ENCODE measurements around the gene LPP. TPM values are rescaled to one million over a fixed set of nuclear protein-coding genes. Genes with fewer than 3 reads are reported as not detected.

Gene LPP
- total and polyA plus RNA-seq, 4 donors, result 7.2 to 50.3 (median 26.4) TPM

GRCh38 chr3:188745031-188745430, 591.1 kb downstream of the LPP start:
- no peak for DNase-seq (ENCODE audit: low read depth in 4 of 6, low spot score in 6 of 6)
- H3K4me3 ChIP-seq (ENCODE audit: low read depth, low read length), result no peak overlapping the region
- no peaks in the 10 kb centered on the region for H3K9me3 ChIP-seq (ENCODE audit: control insufficient read depth, insufficient read depth, low read length)
- no peaks in the 10 kb centered on the region for H3K36me3 ChIP-seq (ENCODE audit: control insufficient read depth, insufficient read depth, low read length)
- no peaks in the 10 kb centered on the region for H3K4me1 ChIP-seq (ENCODE audit: control insufficient read depth, insufficient read depth, low read length)
- no peak overlapping the region for H3K27ac ChIP-seq (ENCODE audit: low read depth, low read length)
- no peaks in the 10 kb centered on the region for H3K27me3 ChIP-seq (ENCODE audit: control insufficient read depth, insufficient read depth, low read length)

- Histone ChIP-seq H3K4me1 (ENCODE audit: control insufficient read depth, insufficient read depth, low read length) (no peaks in the 10 kb centered on the region), H3K27me3 (ENCODE audit: control insufficient read depth, insufficient read depth, low read length) (no peaks in the 10 kb centered on the region), H3K9me3 (ENCODE audit: control insufficient read depth, insufficient read depth, low read length) (no peaks in the 10 kb centered on the region), H3K27ac (ENCODE audit: low read depth, low read length) (no peak overlapping the region), H3K4me3 (ENCODE audit: low read depth, low read length) (no peak overlapping the region), H3K36me3 (ENCODE audit: control insufficient read depth, insufficient read depth, low read length) (no peaks in the 10 kb centered on the region)
- no CpG with 5 or more reads among the region's 3 CpGs for WGBS (ENCODE audit: insufficient coverage)
- DNase-seq (ENCODE audit: low read depth in 4 of 6, low spot score in 6 of 6), result no peak
These were observed 592.4 kb downstream of the LPP start for GRCh38 chr3:188746291-188746783.

GRCh38 chr3:188747489-188747888, 593.5 kb downstream of the LPP start:
- H3K4me1 ChIP-seq (ENCODE audit: control insufficient read depth, insufficient read depth, low read length), result no peaks in the 10 kb centered on the region
- no peaks in the 10 kb centered on the region for H3K27me3 ChIP-seq (ENCODE audit: control insufficient read depth, insufficient read depth, low read length)
- peak in 1 of 6 donors; percentile 70 for DNase-seq (ENCODE audit: low read depth in 4 of 6, low spot score in 6 of 6)
- no peaks in the 10 kb centered on the region for H3K36me3 ChIP-seq (ENCODE audit: control insufficient read depth, insufficient read depth, low read length)
- WGBS (ENCODE audit: insufficient coverage), result 80% methylated on average over 1 of the region's 3 CpGs
- no peaks in the 10 kb centered on the region for H3K9me3 ChIP-seq (ENCODE audit: control insufficient read depth, insufficient read depth, low read length)
- H3K27ac ChIP-seq (ENCODE audit: low read depth, low read length), result no peak overlapping the region
- no peak overlapping the region for H3K4me3 ChIP-seq (ENCODE audit: low read depth, low read length)

- H3K4me1 ChIP-seq (ENCODE audit: control insufficient read depth, insufficient read depth, low read length), result no peaks in the 10 kb centered on the region
- 100% methylated on average over 1 of the region's 5 CpGs for WGBS (ENCODE audit: insufficient coverage)
- H3K27me3 ChIP-seq (ENCODE audit: control insufficient read depth, insufficient read depth, low read length), result no peaks in the 10 kb centered on the region
- no peak for DNase-seq (ENCODE audit: low read depth in 4 of 6, low spot score in 6 of 6)
- no peak overlapping the region for H3K27ac ChIP-seq (ENCODE audit: low read depth, low read length)
- H3K36me3 ChIP-seq (ENCODE audit: control insufficient read depth, insufficient read depth, low read length), result no peaks in the 10 kb centered on the region
- H3K4me3 ChIP-seq (ENCODE audit: low read depth, low read length), result no peak overlapping the region
- H3K9me3 ChIP-seq (ENCODE audit: control insufficient read depth, insufficient read depth, low read length), result no peaks in the 10 kb centered on the region
These were observed 595.2 kb downstream of the LPP start for GRCh38 chr3:188749010-188749617.

- H3K36me3 ChIP-seq (ENCODE audit: control insufficient read depth, insufficient read depth, low read length), result no peaks in the 10 kb centered on the region
- no peaks in the 10 kb centered on the region for H3K9me3 ChIP-seq (ENCODE audit: control insufficient read depth, insufficient read depth, low read length)
- no peak overlapping the region for H3K4me3 ChIP-seq (ENCODE audit: low read depth, low read length)
- no peaks in the 10 kb centered on the region for H3K27me3 ChIP-seq (ENCODE audit: control insufficient read depth, insufficient read depth, low read length)
- DNase-seq (ENCODE audit: low read depth in 4 of 6, low spot score in 6 of 6), result no peak
- no peaks in the 10 kb centered on the region for H3K4me1 ChIP-seq (ENCODE audit: control insufficient read depth, insufficient read depth, low read length)
- no peak overlapping the region for H3K27ac ChIP-seq (ENCODE audit: low read depth, low read length)
- WGBS (ENCODE audit: insufficient coverage), result no CpG with 5 or more reads among the region's 4 CpGs
These were observed 595.9 kb downstream of the LPP start for GRCh38 chr3:188749830-188750229.

- no peak overlapping the region for H3K4me3 ChIP-seq (ENCODE audit: low read depth, low read length)
- H3K27ac ChIP-seq (ENCODE audit: low read depth, low read length), result no peak overlapping the region
- no CpG with 5 or more reads among the region's 1 CpG for WGBS (ENCODE audit: insufficient coverage)
- no peaks in the 10 kb centered on the region for H3K9me3 ChIP-seq (ENCODE audit: control insufficient read depth, insufficient read depth, low read length)
- no peaks in the 10 kb centered on the region for H3K4me1 ChIP-seq (ENCODE audit: control insufficient read depth, insufficient read depth, low read length)
- H3K36me3 ChIP-seq (ENCODE audit: control insufficient read depth, insufficient read depth, low read length), result no peaks in the 10 kb centered on the region
- no peaks in the 10 kb centered on the region for H3K27me3 ChIP-seq (ENCODE audit: control insufficient read depth, insufficient read depth, low read length)
- DNase-seq (ENCODE audit: low read depth in 4 of 6, low spot score in 6 of 6), result no peak
These were observed 596.7 kb downstream of the LPP start for GRCh38 chr3:188750617-188751016.

- no peaks in the 10 kb centered on the region for H3K4me1 ChIP-seq (ENCODE audit: control insufficient read depth, insufficient read depth, low read length)
- H3K36me3 ChIP-seq (ENCODE audit: control insufficient read depth, insufficient read depth, low read length), result no peaks in the 10 kb centered on the region
- H3K27ac ChIP-seq (ENCODE audit: low read depth, low read length), result no peak overlapping the region
- DNase-seq (ENCODE audit: low read depth in 4 of 6, low spot score in 6 of 6), result no peak
- no peaks in the 10 kb centered on the region for H3K9me3 ChIP-seq (ENCODE audit: control insufficient read depth, insufficient read depth, low read length)
- no CpG with 5 or more reads among the region's 1 CpG for WGBS (ENCODE audit: insufficient coverage)
- H3K27me3 ChIP-seq (ENCODE audit: control insufficient read depth, insufficient read depth, low read length), result no peaks in the 10 kb centered on the region
- H3K4me3 ChIP-seq (ENCODE audit: low read depth, low read length), result no peak overlapping the region
These were observed 598.9 kb downstream of the LPP start for GRCh38 chr3:188752850-188753249.

DNA sequence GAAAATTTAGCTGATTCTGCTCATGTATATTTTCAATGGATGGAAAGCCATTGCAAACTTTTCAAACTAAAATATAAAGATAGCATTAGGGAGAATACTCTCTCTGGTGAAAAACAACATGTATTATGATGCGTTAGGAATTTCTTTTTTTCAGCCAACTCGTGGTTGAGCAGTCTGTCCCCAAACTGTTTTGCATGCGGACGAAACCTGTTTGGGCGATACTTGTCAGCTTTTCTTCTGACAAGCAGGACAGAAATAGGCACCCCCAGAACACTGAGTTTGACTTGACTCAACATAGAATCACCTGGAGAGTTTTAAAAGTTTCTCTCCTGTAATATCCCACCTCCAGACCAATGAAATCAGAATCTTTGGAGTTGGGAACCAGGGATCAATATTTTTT, 600.3 kb downstream of the LPP start:
- H3K27ac ChIP-seq (ENCODE audit: low read depth, low read length), result no peak overlapping the region
- H3K27me3 ChIP-seq (ENCODE audit: control insufficient read depth, insufficient read depth, low read length), result no peaks in the 10 kb centered on the region
- H3K36me3 ChIP-seq (ENCODE audit: control insufficient read depth, insufficient read depth, low read length), result no peaks in the 10 kb centered on the region
- H3K4me1 ChIP-seq (ENCODE audit: control insufficient read depth, insufficient read depth, low read length), result no peaks in the 10 kb centered on the region
- WGBS (ENCODE audit: insufficient coverage), result 80% methylated on average over 3 of the region's 5 CpGs
- no peaks in the 10 kb centered on the region for H3K9me3 ChIP-seq (ENCODE audit: control insufficient read depth, insufficient read depth, low read length)
- DNase-seq (ENCODE audit: low read depth in 4 of 6, low spot score in 6 of 6), result peak in 1 of 6 donors; percentile 32
- no peak overlapping the region for H3K4me3 ChIP-seq (ENCODE audit: low read depth, low read length)

DNA sequence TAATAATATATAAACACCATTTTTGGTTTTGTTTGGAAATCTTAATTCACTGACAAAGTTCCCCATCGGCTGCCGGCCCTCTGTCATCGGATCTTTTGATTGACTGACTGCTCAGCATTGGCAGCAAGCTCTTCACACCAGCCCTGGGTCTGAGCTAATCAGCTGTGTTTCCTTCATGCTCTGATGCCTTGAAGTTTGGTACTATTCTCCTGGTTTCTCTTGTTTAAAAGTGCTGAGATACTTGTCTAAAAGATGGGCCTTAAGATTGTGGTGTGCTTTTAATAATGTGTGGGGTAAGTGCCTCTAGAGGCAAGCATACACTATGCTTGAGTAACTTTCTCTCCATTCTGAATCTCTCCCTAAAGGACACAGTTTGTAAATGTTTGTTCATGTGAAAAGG, 602.3 kb downstream of the LPP start:
- no peaks in the 10 kb centered on the region for H3K4me1 ChIP-seq (ENCODE audit: control insufficient read depth, insufficient read depth, low read length)
- no peaks in the 10 kb centered on the region for H3K9me3 ChIP-seq (ENCODE audit: control insufficient read depth, insufficient read depth, low read length)
- no peak overlapping the region for H3K27ac ChIP-seq (ENCODE audit: low read depth, low read length)
- H3K27me3 ChIP-seq (ENCODE audit: control insufficient read depth, insufficient read depth, low read length), result no peaks in the 10 kb centered on the region
- 100% methylated on average over 3 of the region's 3 CpGs for WGBS (ENCODE audit: insufficient coverage)
- no peak overlapping the region for H3K4me3 ChIP-seq (ENCODE audit: low read depth, low read length)
- DNase-seq (ENCODE audit: low read depth in 4 of 6, low spot score in 6 of 6), result no peak
- H3K36me3 ChIP-seq (ENCODE audit: control insufficient read depth, insufficient read depth, low read length), result no peaks in the 10 kb centered on the region

GRCh38 chr3:188759336-188760005, 605.5 kb downstream of the LPP start:
- no peaks in the 10 kb centered on the region for H3K36me3 ChIP-seq (ENCODE audit: control insufficient read depth, insufficient read depth, low read length)
- WGBS (ENCODE audit: insufficient coverage), result 83% methylated on average over 2 of the region's 5 CpGs
- H3K4me3 ChIP-seq (ENCODE audit: low read depth, low read length), result no peak overlapping the region
- no peak overlapping the region for H3K27ac ChIP-seq (ENCODE audit: low read depth, low read length)
- no peaks in the 10 kb centered on the region for H3K4me1 ChIP-seq (ENCODE audit: control insufficient read depth, insufficient read depth, low read length)
- H3K9me3 ChIP-seq (ENCODE audit: control insufficient read depth, insufficient read depth, low read length), result no peaks in the 10 kb centered on the region
- DNase-seq (ENCODE audit: low read depth in 4 of 6, low spot score in 6 of 6), result no peak
- no peaks in the 10 kb centered on the region for H3K27me3 ChIP-seq (ENCODE audit: control insufficient read depth, insufficient read depth, low read length)
